Aorta (tissue), 5 donors: ENCODE measurements around the gene RNF227. TPM values are rescaled to one million over a fixed set of nuclear protein-coding genes. Genes with fewer than 3 reads are reported as not detected.

Source experiments
- ATAC-seq: fragments of 200-7000 bp; cut with Tn5 transposase; one replicate; pipeline ENCODE4 v1.9.1; 2022; ENCODE audit warnings: moderate library complexity; ENCODE audit not compliant: low FRiP score
- DNase-seq, 2 donors: peaks; one replicate each; pipeline ENCODE4 v3.0.0-alpha.2; 2020
- H3K27ac ChIP-seq, 2 donors: one replicate each; pipeline ENCODE4 v1.5.1; 2013; ENCODE audit warnings: low read length in 2 of 2, mild to moderate bottlenecking in 2 of 2, moderate library complexity in 2 of 2, control low read depth in 1 of 2, inconsistent platforms in 1 of 2, low read depth in 1 of 2
- H3K27me3 ChIP-seq, 2 donors: one replicate each; pipeline ENCODE4 v1.6.1; 2013; ENCODE audit warnings: control low read depth in 1 of 2, low read length in 1 of 2, mild to moderate bottlenecking in 1 of 2, moderate library complexity in 1 of 2; ENCODE audit not compliant: insufficient read depth in 2 of 2, control insufficient read depth in 1 of 2
- H3K36me3 ChIP-seq, 2 donors: one replicate each; pipeline ENCODE4 v1.6.1; 2013; ENCODE audit warnings: control low read depth in 1 of 2, low read length in 1 of 2, mild to moderate bottlenecking in 1 of 2; ENCODE audit not compliant: insufficient read depth in 2 of 2, control insufficient read depth in 1 of 2
- H3K4me1 ChIP-seq, 2 donors: one replicate each; pipeline ENCODE4 v1.6.1; 2013; ENCODE audit warnings: low read length in 2 of 2, control low read depth in 1 of 2, mild to moderate bottlenecking in 1 of 2, moderate library complexity in 1 of 2; ENCODE audit not compliant: insufficient read depth in 2 of 2, control insufficient read depth in 1 of 2
- H3K4me3 ChIP-seq, 2 donors: one replicate each; pipeline ENCODE4 v1.5.1; 2013; ENCODE audit warnings: low read length in 2 of 2, control low read depth in 1 of 2, mild to moderate bottlenecking in 1 of 2
- H3K9me3 ChIP-seq: one replicate; pipeline ENCODE4 v1.6.1; 2013; ENCODE audit warnings: mild to moderate bottlenecking, low read length; ENCODE audit not compliant: control insufficient read depth
- WGBS, 2 donors: extraction: QIAGEN DNeasy Blood & Tissue Kit; methylation state at CpG; one replicate each; pipeline ENCODE4 v1.1.7; 2013; 5-methylcytosine and 5-hydroxymethylcytosine counted together
- intact Hi-C, 2 donors: fragments of 100-400 bp; cut with DNase I; formaldehyde crosslinking; loops; one replicate each; pipeline versions ENCODE4 v1.14.2 to v1.15.0; 2022
- polyA plus RNA-seq, 2 donors: library from polyadenylated mRNA; stranded (reverse); fragments of 200-250 nt; gene quantifications; one replicate each; pipeline ENCODE4 v1.2.3, GENCODE V29; 2013
- total RNA-seq, 2 donors: library from RNA; stranded (reverse); fragmentation: NEBNext Ultra II Directional; extraction: Animal tissue kit (Norgen Biotek cat#: 25700); gene quantifications; one replicate each; pipeline ENCODE4 v1.2.1, GENCODE V29; 2021
- donor health status: healthy with polysubstance abuse.
- donor health status: Bipolar disorder and iron deficiency.
- donor health status: DM: no; HTN: no; CAD: no.
- donor health status: DM: no; HTN: no; CAD: no.
- donor health status: DM: yes; HTN: yes; CAD: no.

Gene RNF227
- total and polyA plus RNA-seq, 4 donors = 0.50 to 3.0 (median 1.9) TPM

GRCh38 chr17:7903154-7904103 is 12.7 kb downstream of the RNF227 start:
- H3K4me3 ChIP-seq = no peak overlapping the region
- no peaks in the 10 kb centered on the region for H3K9me3 ChIP-seq
- no peak overlapping the region for H3K27ac ChIP-seq
- no peak for ATAC-seq
- H3K4me1 ChIP-seq = no peaks in the 10 kb centered on the region
- WGBS, 2 donors = 71 to 72% methylated on average over 22 of the region's 22 CpGs
- no peaks in the 10 kb centered on the region for H3K27me3 ChIP-seq
- DNase-seq = peak in 1 of 2 donors; percentile 53
- H3K36me3 ChIP-seq = peaks cover 0 to 14% of the 10 kb centered on the region in 2 donors
- intact Hi-C loops = no loop called here

- Histone ChIP-seq H3K9me3 (no peaks in the 10 kb centered on the region), H3K27ac (no peak overlapping the region), H3K4me1 (no peaks in the 10 kb centered on the region), H3K36me3 (peaks cover 0 to 11% of the 10 kb centered on the region in 2 donors), H3K27me3 (no peaks in the 10 kb centered on the region), H3K4me3 (no peak overlapping the region)
- intact Hi-C loops = loop anchor here (5.0 kb wide), 1 partner anchor 35 kb away; no protein-coding TSS in a partner anchor
- DNase-seq (no peak), ATAC-seq (no peak)
- WGBS, 2 donors = 54 to 56% methylated on average over 6 of the region's 6 CpGs
Measured at GRCh38 chr17:7897773-7898172, 18.3 kb downstream of the RNF227 start.

- intact Hi-C loops = loop anchor here (5.0 kb wide), 1 partner anchor 35 kb away; no protein-coding TSS in a partner anchor
- H3K36me3 ChIP-seq = peaks cover 0 to 11% of the 10 kb centered on the region in 2 donors
Measured at GRCh38 chr17:7897090-7897489, 19.0 kb downstream of the RNF227 start.

GRCh38 chr17:7894866-7895265 is 21.2 kb downstream of the RNF227 start:
- Histone ChIP-seq H3K27ac (no peak overlapping the region), H3K27me3 (no peaks in the 10 kb centered on the region), H3K36me3 (peaks cover 0 to 9% of the 10 kb centered on the region in 2 donors), H3K4me3 (no peak overlapping the region), H3K9me3 (no peaks in the 10 kb centered on the region), H3K4me1 (no peaks in the 10 kb centered on the region)
- ATAC-seq (no peak), DNase-seq (no peak)
- intact Hi-C loops = loop anchor here (5.0 kb wide), 1 partner anchor 33 kb away; no protein-coding TSS in a partner anchor
- WGBS, 2 donors = 90 to 92% methylated on average over 8 of the region's 8 CpGs

More at GRCh38 chr17:7897090-7897489, 19.0 kb downstream of the RNF227 start:
- H3K9me3 ChIP-seq = no peaks in the 10 kb centered on the region
- no peak overlapping the region for H3K4me3 ChIP-seq
- DNase-seq (no peak), ATAC-seq (no peak)
- H3K27me3 ChIP-seq = no peaks in the 10 kb centered on the region
- H3K4me1 ChIP-seq = no peaks in the 10 kb centered on the region
- WGBS, 2 donors = 83% methylated on average over 13 of the region's 13 CpGs
- H3K27ac ChIP-seq = no peak overlapping the region

- 89 to 90% methylated on average over 9 of the region's 9 CpGs for WGBS, 2 donors
- H3K27ac ChIP-seq = no peak overlapping the region
- H3K4me1 ChIP-seq = no peaks in the 10 kb centered on the region
- H3K36me3 ChIP-seq = peaks cover 0 to 7% of the 10 kb centered on the region in 2 donors
- DNase-seq (no peak), ATAC-seq (no peak)
- H3K9me3 ChIP-seq = no peaks in the 10 kb centered on the region
- intact Hi-C loops = no loop called here
- no peaks in the 10 kb centered on the region for H3K27me3 ChIP-seq
- no peak overlapping the region for H3K4me3 ChIP-seq
Measured at GRCh38 chr17:7894226-7894625, 21.9 kb downstream of the RNF227 start.

GRCh38 chr17:7893187-7893880 is 22.8 kb downstream of the RNF227 start:
- peaks cover 0 to 7% of the 10 kb centered on the region in 2 donors for H3K36me3 ChIP-seq
- intact Hi-C loops = no loop called here
- H3K27ac ChIP-seq = no peak overlapping the region
- 92 to 93% methylated on average over 15 of the region's 15 CpGs for WGBS, 2 donors
- no peaks in the 10 kb centered on the region for H3K4me1 ChIP-seq
- no peaks in the 10 kb centered on the region for H3K27me3 ChIP-seq
- DNase-seq (no peak), ATAC-seq (no peak)
- no peak overlapping the region for H3K4me3 ChIP-seq
- no peaks in the 10 kb centered on the region for H3K9me3 ChIP-seq

GRCh38 chr17:7889166-7889955 is 26.7 kb downstream of the RNF227 start:
- DNase-seq = peak; percentile 98 to 99
- no peak overlapping the region for H3K4me3 ChIP-seq
- peak overlapping the region in 1 of 2 donors; percentile 78 for H3K27ac ChIP-seq
- peak; percentile 76 for ATAC-seq
- no peaks in the 10 kb centered on the region for H3K9me3 ChIP-seq
- H3K36me3 ChIP-seq = peaks cover 0 to 1% of the 10 kb centered on the region in 2 donors
- intact Hi-C loops = loop anchor here in 1 of 2 donors (1.0 kb wide), 1 partner anchor 43 kb away; the partner anchor contains the start of gene CNTROB
- 37 to 38% methylated on average over 11 of the region's 11 CpGs for WGBS, 2 donors
- H3K4me1 ChIP-seq = peaks cover 0 to 3% of the 10 kb centered on the region in 2 donors
- H3K27me3 ChIP-seq = no peaks in the 10 kb centered on the region
